ENCODE results near the gene PTBP3. TPM values are rescaled to one million over a fixed set of nuclear protein-coding genes. Genes with fewer than 3 reads are reported as not detected.
A peak's percentile ranks its signal among the peaks of the same experiment; 100 is the strongest.

The PTBP3 gene
- total and polyA plus RNA-seq, 2 of the 13 experiments (the other 11 are each of a cell fraction or from before 2014, with no cell fraction given): 52.8 to 61.1 TPM

- TF ChIP-seq, protein P1, sequence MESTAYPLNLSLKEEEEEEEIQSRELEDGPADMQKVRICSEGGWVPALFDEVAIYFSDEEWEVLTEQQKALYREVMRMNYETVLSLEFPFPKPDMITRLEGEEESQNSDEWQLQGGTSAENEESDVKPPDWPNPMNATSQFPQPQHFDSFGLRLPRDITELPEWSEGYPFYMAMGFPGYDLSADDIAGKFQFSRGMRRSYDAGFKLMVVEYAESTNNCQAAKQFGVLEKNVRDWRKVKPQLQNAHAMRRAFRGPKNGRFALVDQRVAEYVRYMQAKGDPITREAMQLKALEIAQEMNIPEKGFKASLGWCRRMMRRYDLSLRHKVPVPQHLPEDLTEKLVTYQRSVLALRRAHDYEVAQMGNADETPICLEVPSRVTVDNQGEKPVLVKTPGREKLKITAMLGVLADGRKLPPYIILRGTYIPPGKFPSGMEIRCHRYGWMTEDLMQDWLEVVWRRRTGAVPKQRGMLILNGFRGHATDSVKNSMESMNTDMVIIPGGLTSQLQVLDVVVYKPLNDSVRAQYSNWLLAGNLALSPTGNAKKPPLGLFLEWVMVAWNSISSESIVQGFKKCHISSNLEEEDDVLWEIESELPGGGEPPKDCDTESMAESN (CRISPR knock-in tag; conservative IDR thresholded peaks at IDR 0.05): peak; percentile 84
- TF ChIP-seq ARNT (IDR thresholded peaks at IDR 0.05): no peak
- TF ChIP-seq ZNF781 (CRISPR knock-in tag; IDR thresholded peaks at IDR 0.05; ENCODE audit: borderline replicate concordance, not compliant biosample characterization): no peak
- TF ChIP-seq CTCF (CRISPR knock-in tag; IDR thresholded peaks at IDR 0.05): peak; percentile 47
- no peak for TF ChIP-seq GTF2F1 (IDR thresholded peaks at IDR 0.05; ENCODE audit: low read length)
- TF ChIP-seq, protein P2, sequence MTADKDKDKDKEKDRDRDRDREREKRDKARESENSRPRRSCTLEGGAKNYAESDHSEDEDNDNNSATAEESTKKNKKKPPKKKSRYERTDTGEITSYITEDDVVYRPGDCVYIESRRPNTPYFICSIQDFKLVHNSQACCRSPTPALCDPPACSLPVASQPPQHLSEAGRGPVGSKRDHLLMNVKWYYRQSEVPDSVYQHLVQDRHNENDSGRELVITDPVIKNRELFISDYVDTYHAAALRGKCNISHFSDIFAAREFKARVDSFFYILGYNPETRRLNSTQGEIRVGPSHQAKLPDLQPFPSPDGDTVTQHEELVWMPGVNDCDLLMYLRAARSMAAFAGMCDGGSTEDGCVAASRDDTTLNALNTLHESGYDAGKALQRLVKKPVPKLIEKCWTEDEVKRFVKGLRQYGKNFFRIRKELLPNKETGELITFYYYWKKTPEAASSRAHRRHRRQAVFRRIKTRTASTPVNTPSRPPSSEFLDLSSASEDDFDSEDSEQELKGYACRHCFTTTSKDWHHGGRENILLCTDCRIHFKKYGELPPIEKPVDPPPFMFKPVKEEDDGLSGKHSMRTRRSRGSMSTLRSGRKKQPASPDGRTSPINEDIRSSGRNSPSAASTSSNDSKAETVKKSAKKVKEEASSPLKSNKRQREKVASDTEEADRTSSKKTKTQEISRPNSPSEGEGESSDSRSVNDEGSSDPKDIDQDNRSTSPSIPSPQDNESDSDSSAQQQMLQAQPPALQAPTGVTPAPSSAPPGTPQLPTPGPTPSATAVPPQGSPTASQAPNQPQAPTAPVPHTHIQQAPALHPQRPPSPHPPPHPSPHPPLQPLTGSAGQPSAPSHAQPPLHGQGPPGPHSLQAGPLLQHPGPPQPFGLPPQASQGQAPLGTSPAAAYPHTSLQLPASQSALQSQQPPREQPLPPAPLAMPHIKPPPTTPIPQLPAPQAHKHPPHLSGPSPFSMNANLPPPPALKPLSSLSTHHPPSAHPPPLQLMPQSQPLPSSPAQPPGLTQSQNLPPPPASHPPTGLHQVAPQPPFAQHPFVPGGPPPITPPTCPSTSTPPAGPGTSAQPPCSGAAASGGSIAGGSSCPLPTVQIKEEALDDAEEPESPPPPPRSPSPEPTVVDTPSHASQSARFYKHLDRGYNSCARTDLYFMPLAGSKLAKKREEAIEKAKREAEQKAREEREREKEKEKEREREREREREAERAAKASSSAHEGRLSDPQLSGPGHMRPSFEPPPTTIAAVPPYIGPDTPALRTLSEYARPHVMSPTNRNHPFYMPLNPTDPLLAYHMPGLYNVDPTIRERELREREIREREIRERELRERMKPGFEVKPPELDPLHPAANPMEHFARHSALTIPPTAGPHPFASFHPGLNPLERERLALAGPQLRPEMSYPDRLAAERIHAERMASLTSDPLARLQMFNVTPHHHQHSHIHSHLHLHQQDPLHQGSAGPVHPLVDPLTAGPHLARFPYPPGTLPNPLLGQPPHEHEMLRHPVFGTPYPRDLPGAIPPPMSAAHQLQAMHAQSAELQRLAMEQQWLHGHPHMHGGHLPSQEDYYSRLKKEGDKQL (CRISPR knock-in tag; IDR thresholded peaks at IDR 0.05; ENCODE audit: low read depth): 0 out of 2 replicates have a peak, but pooled peaks have one; percentile 13
- no peak for TF ChIP-seq ATF1 (CRISPR knock-in tag; IDR thresholded peaks at IDR 0.05)
- no peak for TF ChIP-seq ZNF790 (CRISPR knock-in tag; IDR thresholded peaks at IDR 0.05; ENCODE audit: borderline replicate concordance)
- no peak for TF ChIP-seq HMG20B (CRISPR knock-in tag; conservative IDR thresholded peaks at IDR 0.05)
- TF ChIP-seq GRHL1 (CRISPR knock-in tag; conservative IDR thresholded peaks at IDR 0.05): no peak
- no peak for TF ChIP-seq MXD1 (CRISPR knock-in tag; IDR thresholded peaks at IDR 0.05)
- TF ChIP-seq KMT2A (CRISPR knock-in tag; IDR thresholded peaks at IDR 0.05): peak; percentile 87
- peak; percentile 45; the same call in 1 of the 2 replicates for TF ChIP-seq ZNF263 (CRISPR knock-in tag; IDR thresholded peaks at IDR 0.05)
- no peak for TF ChIP-seq ZNF432 (CRISPR knock-in tag; IDR thresholded peaks at IDR 0.05; ENCODE audit: borderline replicate concordance)
These were observed 46.0 kb upstream of the PTBP3 start (continued) for GRCh38 chr9:112379177-112380101.
